Measurements from ENCODE around the gene RNF103. TPM values are rescaled to one million over a fixed set of nuclear protein-coding genes. Genes with fewer than 3 reads are reported as not detected.
"Not testable (repeated sequence)": the region's sequence is repeated elsewhere in the genome, so short reads cannot be mapped to it uniquely, and the experiment has no call there.

Gene RNF103
- total RNA-seq, 2 donors from 2014 or later: 72.3 to 74.2 TPM

DNA sequence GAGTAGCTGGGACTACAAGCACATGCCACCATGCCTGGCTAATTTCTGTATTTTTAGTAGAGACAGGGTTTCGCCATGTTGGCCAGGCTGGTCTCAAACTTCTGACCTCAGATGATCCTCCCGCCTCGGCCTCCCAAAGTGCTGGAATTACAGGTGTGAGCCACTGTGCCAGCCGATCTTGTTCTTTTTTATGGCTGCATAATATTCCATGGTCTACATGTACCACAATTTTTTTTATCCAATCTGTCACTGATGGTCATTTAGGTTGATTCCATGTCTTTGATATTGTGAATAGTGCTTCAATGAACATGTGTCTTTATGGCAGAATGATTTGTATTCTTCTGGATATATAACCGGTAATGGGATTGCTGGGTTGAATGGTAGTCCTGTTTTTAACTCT is 34.0 kb downstream of the RNF103 start:
- ATAC-seq; DNase-seq; intact Hi-C loops (cut with DNase I, micrococcal nuclease): not testable (repeated sequence)

DNA sequence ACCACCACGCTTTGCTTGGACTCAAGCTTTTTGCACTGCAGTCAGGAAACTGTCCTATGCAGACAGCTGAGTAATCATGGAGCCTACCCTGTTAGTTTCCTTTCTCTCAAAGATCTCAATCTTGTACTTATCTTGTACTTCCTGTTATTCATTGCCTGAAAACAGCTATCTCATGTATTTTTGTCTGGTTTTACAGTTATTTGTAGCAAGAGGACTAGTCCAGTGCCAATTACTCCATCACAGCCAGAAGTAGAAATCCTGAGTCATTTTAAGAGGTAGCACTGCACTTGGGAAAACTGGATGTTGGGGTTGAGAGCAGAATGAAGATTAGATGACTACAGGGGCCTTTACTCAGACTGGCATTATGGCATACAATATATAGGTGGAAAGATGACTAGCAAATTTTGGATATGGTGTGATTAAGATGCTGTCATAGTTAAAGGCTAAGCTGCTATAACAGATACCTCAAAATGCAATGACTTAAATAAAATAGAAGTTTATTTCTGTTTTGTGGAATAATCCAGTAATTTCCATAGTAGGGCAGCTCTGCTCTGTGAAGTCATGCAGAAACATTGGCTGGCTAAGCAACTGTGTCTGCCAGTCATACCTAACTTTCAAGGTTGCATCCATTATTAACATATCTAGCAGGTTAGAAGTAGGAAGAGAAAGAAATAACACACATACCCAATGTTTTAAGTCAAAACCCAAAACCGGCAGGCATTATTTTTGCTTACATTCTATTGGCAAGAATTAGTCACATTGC is 39.3 kb downstream of the RNF103 start:
- no peak for ATAC-seq
- DNase-seq: no peak
- intact Hi-C loops (cut with DNase I, micrococcal nuclease): no loop called here

DNA sequence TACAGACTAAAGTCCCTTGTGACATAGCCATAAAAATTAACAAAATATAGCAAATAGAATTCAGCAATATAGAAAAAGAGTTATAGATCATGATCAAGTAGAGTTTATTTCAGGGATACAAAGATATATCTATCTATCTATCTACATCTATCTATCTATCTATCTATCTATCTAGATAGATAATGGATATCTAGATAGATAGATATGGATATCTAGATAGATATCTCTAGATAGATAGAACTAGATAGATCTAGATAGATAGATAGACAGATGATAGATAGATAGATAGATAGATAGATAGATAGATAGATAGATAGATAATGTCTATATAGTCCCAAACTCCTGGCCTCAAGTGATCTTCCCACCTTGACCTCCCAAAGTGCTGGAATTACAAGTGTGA is 43.1 kb downstream of the RNF103 start:
- intact Hi-C loops (cut with DNase I, micrococcal nuclease): no loop called here
- DNase-seq (no peak), ATAC-seq (no peak)

DNA sequence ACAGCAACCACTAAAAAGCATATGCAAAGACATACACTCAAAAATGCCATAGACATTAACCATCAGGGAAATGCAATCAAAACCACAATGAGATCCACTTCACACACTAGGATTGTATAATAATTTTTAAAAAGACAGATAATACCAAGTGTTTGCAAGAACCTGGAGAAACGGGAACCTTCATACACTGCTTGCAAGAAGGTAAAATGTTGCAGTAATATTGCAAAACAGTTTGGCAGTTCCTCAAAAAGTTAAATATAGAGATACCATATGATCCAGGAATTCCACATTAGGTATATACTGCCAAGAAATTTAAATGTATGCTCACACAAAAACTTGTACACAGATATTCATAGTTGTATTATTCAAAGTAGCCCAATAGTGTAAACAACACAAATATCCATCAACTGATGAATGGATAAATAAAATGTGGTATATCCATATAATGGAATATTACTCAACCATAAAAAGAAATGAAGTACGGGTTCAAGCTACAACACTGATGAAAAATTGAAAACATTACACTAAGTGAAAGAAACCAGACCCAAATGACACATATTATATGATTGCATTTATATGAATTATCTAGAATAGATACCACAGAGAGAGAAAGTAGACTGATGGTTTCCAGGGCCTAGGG is 45.7 kb downstream of the RNF103 start:
- DNase-seq: no peak
- intact Hi-C loops (cut with DNase I, micrococcal nuclease): no loop called here
- no peak for ATAC-seq

DNA sequence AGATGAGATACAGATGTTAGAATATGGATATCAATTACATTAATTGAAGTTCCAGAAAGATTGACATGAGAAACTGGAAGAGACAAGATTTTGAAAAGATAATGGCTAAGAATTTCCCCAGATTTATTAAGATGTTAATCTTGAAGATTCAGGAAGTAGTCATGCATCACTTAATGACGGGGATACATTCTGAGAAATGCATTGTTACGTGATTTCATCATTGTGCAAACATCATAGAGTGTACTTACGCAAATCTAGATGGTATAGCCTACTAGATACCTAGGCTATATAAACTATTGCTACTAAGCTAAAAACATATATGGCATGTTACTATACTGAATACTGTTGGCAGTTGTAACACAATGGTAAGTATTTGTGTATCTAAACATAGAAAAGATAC is 53.6 kb downstream of the RNF103 start:
- no peak for DNase-seq
- no peak for ATAC-seq
- intact Hi-C loops (cut with DNase I, micrococcal nuclease): no loop called here

DNA sequence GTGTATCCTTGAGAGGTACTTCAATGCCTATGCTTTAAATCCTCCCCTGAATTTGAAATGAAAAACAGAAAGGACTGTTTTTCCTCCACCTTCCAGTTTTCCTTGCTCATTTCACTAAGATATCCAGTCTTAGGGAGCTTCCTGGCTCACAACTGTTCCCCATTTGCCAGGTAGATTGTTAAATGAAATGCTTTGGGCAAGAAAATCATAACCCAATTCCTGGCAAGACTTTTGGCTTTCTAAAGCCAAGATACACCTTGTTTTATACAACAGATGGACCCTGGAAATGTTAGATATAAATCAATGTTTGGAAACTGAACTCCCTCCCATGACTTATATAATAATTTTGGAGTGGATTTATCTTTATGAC is 56.9 kb downstream of the RNF103 start:
- DNase-seq (no peak), ATAC-seq (no peak)
- intact Hi-C loops (cut with DNase I, micrococcal nuclease): no loop called here

DNA sequence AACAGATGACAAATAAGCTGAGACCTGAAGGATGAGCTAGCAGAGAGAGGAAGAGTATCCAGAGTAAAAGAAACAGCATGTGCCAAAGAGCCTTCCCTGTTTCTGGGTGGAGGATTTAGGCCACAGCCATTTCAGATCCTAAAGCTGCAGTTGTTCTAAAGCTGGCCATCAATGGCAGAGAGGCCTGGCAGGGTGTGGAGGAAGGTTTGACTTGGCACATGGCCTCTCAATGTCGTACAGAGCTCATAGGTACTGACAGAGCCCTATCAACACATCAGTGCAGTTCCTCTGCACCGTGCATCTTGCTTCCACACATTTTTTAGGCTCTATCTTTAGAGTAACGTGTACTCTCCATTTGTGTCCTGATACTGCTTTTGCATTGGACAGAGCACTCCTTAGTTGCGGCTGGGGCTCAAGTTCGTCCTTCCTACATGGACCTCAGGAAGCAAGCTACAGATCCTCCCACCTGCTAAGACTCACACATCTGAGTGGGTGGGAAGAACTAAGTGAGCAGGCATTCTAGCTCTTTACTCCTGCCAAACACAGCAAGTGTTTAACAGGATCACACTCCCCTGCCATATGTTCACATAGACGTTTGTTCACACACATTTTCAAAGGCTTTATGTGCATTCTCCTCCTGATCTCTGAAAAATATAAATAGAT is 57.4 kb downstream of the RNF103 start:
- DNase-seq (no peak), ATAC-seq (no peak)
- intact Hi-C loops (cut with DNase I, micrococcal nuclease): no loop called here

DNA sequence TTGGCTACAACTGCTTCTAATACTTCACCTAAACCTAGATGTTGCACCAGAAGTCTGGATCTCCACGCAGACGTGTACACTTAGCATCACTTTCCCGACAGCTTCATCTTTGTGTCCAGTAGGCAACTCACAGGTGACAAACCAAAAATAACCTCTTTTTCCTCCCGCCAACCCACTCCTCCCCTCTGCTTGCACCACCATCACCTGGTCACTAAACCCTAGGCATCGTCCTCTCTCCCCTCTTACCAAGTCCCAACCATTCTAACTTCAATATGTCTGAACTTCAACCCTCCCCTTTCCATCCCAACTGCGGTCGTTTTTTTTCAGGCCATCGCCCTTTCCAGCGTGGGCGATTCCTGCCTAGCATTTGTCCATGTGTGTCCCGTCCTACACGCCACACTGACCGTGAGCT is 60.0 kb downstream of the RNF103 start:
- no peak for DNase-seq
- intact Hi-C loops (cut with DNase I, micrococcal nuclease): no loop called here

DNA sequence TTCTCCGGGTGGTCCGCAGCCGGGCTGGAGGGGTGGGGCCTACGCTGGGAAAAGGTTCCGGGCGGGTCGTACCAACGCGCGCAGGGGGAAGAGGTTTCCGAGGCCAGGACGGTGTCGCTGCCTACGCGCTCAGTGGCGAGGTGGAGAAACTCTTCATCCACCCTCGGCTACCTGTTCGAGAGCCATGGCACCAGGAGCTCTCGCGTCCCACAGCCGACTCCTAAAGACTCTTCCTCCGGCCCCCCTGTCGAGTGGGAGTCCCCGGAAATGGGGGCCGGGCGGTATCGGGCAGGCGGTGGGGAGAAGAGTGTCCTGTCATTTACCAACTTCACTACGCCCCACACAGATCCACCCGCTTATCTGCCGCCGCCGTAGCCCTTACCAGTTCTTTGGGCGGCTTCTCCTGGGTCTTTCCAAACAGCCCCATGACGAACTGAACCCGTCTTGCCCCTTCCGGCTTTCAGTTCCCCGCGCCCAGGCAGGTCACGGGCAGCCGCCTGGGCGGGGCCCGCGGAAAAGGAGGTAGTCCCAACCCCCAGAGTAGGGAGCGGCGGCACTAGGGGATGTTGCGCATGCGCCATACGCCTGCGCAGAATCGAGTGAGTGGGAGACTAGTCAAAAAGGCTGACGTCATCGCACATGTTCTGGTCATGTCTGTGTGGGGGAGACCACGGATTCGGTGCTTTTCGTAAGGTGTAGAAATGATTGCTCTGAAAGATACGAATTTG is 60.6 kb downstream of the RNF103 start, which contains the start of gene CHMP3:
CHMP3 (minus strand) TSS at position 522 of the 728 bp plus-strand sequence; CDS start at position 427, 95 bp downstream.
- intact Hi-C loops (cut with DNase I, micrococcal nuclease): no loop called here
- DNase-seq: peak; percentile 96 to 97
- peak; percentile 96 for ATAC-seq

More for the DNA sequence above, 60.0 kb downstream of the RNF103 start:
- ATAC-seq: no peak

DNA sequence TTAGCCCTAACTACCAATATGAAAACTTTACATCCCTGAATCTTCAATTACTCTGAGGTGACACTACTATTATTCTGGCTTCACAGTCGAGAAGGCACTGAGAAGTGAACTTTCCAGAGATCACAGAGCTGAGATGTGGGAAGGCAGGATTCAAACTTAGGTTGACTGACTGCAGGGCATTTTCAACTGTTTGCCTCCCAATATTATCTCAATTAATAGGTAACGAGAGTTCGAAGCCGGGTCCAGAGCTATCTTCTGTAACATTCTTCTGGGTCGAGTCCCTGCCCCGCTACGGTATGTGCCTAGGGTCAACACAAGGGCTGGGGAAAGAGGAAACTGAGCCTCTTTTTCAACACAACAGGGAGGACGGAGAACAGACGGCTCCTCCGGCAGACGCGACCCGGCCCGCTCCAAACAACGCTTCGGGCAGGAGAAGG is 61.2 kb downstream of the RNF103 start:
- DNase-seq: no peak
- intact Hi-C loops (cut with DNase I, micrococcal nuclease): no loop called here
- no peak for ATAC-seq

DNA sequence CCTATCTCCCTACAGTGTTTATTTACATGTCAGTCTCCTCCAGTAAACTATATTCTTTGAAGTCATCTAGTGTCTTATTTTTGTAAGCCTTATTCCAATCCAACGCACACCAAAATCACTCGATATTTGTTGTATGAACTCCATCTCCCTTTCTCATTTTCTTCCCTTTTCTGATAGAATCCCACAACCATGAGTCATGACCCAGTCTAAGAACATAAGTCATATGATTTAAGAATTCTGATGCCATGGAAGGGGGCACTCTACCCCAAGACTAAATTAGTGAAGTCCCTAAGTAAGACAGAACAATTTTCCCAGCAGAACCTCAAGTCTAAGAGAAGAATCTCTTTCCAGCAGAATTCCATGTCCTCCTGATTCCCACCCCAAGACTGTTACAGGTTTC is 65.8 kb downstream of the RNF103 start:
- ATAC-seq (no peak), DNase-seq (no peak)
- intact Hi-C loops (cut with DNase I, micrococcal nuclease): no loop called here

DNA sequence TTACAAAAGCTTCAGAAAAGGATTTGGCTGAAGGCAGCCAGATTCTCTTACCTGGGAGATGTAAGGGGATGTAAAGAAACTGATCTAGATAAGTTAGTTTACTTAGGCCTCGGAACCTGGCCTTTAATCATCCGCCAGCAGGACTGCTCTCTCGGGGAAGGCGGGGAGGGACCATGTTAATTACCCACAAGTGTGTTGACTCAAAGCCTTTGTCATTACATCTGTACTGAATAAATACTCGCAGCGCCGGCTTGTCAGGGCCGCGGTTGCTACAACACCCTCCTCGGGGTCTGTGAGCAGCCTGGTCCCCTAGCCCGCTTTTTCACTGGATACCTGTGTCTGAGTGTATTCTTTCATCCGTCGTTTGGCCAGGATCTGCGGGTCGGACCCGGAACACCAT is 67.2 kb downstream of the RNF103 start:
- DNase-seq (no peak), ATAC-seq (peak; percentile 60)
- intact Hi-C loops (cut with DNase I, micrococcal nuclease): no loop called here

Other genes starting within 250 kb of the RNF103 start
- 10 to 100 TPM; 33.0 to 56.6 TPM for gene KDM3A, start 182.5 kb downstream of the RNF103 start, total RNA-seq
- 100 to 1,000 TPM; 173 to 190 TPM for gene CHMP3, start 60.4 kb downstream of the RNF103 start, total RNA-seq
- gene RMND5A, start 96.4 kb upstream of the RNF103 start, total RNA-seq: 10 to 100 TPM; 64.0 to 77.8 TPM
- 1 to 10 TPM; 1.6 to 3.2 TPM for gene CD8A, start 167.0 kb upstream of the RNF103 start, total RNA-seq
- gene CD8B, start 238.0 kb upstream of the RNF103 start, total RNA-seq: 1 to 10 TPM; 1.3 TPM

All from left colon (tissue), 2 donors.